BE2C (cell line): ENCODE data around the gene PLCB4.

ENCODE experiments used
- DNase-seq: peaks from one replicate; pipeline ENCODE4 v3.0.0-alpha.2; 2020
- H3K27me3 ChIP-seq: fragments of 250-450 bp; sonication (Bioruptor Pico); 2 replicates; pipeline ENCODE4 v1.5.1; 2020; ENCODE audit warnings: mild to moderate bottlenecking
- H3K36me3 ChIP-seq: fragments of 250-450 bp; sonication (Bioruptor Pico); 2 replicates; pipeline ENCODE4 v1.5.1; 2020; ENCODE audit warnings: mild to moderate bottlenecking
- H3K4me1 ChIP-seq: fragments of 250-450 bp; sonication (Bioruptor Pico); 2 replicates; pipeline ENCODE4 v1.5.1; 2020
- H3K4me3 ChIP-seq: 2 replicates; pipeline ENCODE4 v1.5.1; 2011; ENCODE audit warnings: low read depth, low read length
- H3K9me3 ChIP-seq: fragments of 250-450 bp; sonication (Bioruptor Pico); 2 replicates; pipeline ENCODE4 v1.5.1; 2020
- CTCF ChIP-seq: IDR thresholded peaks from 2 replicates; pipeline ENCODE4 v1.5.1; 2012; ENCODE audit warnings: mild to moderate bottlenecking, low read depth, low read length

Gene PLCB4

GRCh38 chr20:9475456-9475855 lies 406.6 kb downstream of the PLCB4 start:
- Histone ChIP-seq H3K4me3 (no peak overlapping the region), H3K36me3 (peaks cover 6% of the 10 kb centered on the region), H3K4me1 (peaks cover 50% of the 10 kb centered on the region), H3K9me3 (no peaks in the 10 kb centered on the region), H3K27me3 (no peaks in the 10 kb centered on the region)
- no peak for DNase-seq
- TF ChIP-seq CTCF: no peak

- no peaks in the 10 kb centered on the region for H3K9me3 ChIP-seq
- peaks cover 3% of the 10 kb centered on the region; the same call in 1 of the 2 replicates for H3K36me3 ChIP-seq
- no peak for TF ChIP-seq CTCF
- peaks cover 55% of the 10 kb centered on the region for H3K4me1 ChIP-seq
- H3K4me3 ChIP-seq: no peak overlapping the region
- DNase-seq: peak; percentile 20
- no peaks in the 10 kb centered on the region for H3K27me3 ChIP-seq
Observed at GRCh38 chr20:9476174-9476573, 407.3 kb downstream of the PLCB4 start.

GRCh38 chr20:9476637-9477036 lies 407.8 kb downstream of the PLCB4 start:
- no peak for DNase-seq
- Histone ChIP-seq H3K36me3 (peaks cover 3% of the 10 kb centered on the region; the same call in 1 of the 2 replicates), H3K4me1 (peaks cover 55% of the 10 kb centered on the region), H3K4me3 (no peak overlapping the region), H3K27me3 (no peaks in the 10 kb centered on the region), H3K9me3 (no peaks in the 10 kb centered on the region)
- TF ChIP-seq CTCF: no peak

- peaks cover 3% of the 10 kb centered on the region; the same call in 1 of the 2 replicates for H3K36me3 ChIP-seq
- no peaks in the 10 kb centered on the region for H3K9me3 ChIP-seq
- no peak overlapping the region for H3K4me3 ChIP-seq
- H3K4me1 ChIP-seq: peaks cover 55% of the 10 kb centered on the region
- TF ChIP-seq CTCF: no peak
- no peaks in the 10 kb centered on the region for H3K27me3 ChIP-seq
- no peak for DNase-seq
Observed at GRCh38 chr20:9478771-9479170, 409.9 kb downstream of the PLCB4 start.

- H3K4me1 ChIP-seq: peaks cover 48% of the 10 kb centered on the region
- peak overlapping the region; percentile 10; the same call in 1 of the 2 replicates for H3K4me3 ChIP-seq
- no peaks in the 10 kb centered on the region for H3K27me3 ChIP-seq
- H3K36me3 ChIP-seq: peaks cover under 1% of the 10 kb centered on the region; the same call in 1 of the 2 replicates
- peak; percentile 77 for DNase-seq
- H3K9me3 ChIP-seq: no peaks in the 10 kb centered on the region
- no peak for TF ChIP-seq CTCF
Observed at GRCh38 chr20:9480066-9480465, 411.2 kb downstream of the PLCB4 start.

- no peak for DNase-seq
- no peak for TF ChIP-seq CTCF
- no peak overlapping the region for H3K4me3 ChIP-seq
Observed at GRCh38 chr20:9482180-9482579, 413.3 kb downstream of the PLCB4 start.

More at GRCh38 chr20:9482180-9482579, 413.3 kb downstream of the PLCB4 start:
- Histone ChIP-seq H3K9me3 (no peaks in the 10 kb centered on the region), H3K36me3 (no peaks in the 10 kb centered on the region; the same call in 1 of the 2 replicates), H3K27me3 (no peaks in the 10 kb centered on the region), H3K4me1 (peaks cover 28% of the 10 kb centered on the region)
